ENCODE data around the gene ACSS1.

- TF ChIP-seq, protein P1, sequence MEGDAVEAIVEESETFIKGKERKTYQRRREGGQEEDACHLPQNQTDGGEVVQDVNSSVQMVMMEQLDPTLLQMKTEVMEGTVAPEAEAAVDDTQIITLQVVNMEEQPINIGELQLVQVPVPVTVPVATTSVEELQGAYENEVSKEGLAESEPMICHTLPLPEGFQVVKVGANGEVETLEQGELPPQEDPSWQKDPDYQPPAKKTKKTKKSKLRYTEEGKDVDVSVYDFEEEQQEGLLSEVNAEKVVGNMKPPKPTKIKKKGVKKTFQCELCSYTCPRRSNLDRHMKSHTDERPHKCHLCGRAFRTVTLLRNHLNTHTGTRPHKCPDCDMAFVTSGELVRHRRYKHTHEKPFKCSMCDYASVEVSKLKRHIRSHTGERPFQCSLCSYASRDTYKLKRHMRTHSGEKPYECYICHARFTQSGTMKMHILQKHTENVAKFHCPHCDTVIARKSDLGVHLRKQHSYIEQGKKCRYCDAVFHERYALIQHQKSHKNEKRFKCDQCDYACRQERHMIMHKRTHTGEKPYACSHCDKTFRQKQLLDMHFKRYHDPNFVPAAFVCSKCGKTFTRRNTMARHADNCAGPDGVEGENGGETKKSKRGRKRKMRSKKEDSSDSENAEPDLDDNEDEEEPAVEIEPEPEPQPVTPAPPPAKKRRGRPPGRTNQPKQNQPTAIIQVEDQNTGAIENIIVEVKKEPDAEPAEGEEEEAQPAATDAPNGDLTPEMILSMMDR (conservative IDR thresholded peaks at IDR 0.05; ENCODE audit: low read depth, low read length) = no peak
- no peak for TF ChIP-seq EZH2 (IDR thresholded peaks at IDR 0.05; ENCODE audit: low read length, unreplicated experiment)
Observed at GRCh38 chr20:25033924-25034300, 24.0 kb downstream of the ACSS1 start.
